ENCODE measurements around the gene VPS41. TPM values are rescaled to one million over a fixed set of nuclear protein-coding genes. Genes with fewer than 3 reads are reported as not detected.
A peak's percentile ranks its signal among the peaks of the same experiment; 100 is the strongest.

VPS41 gene
- total RNA-seq, 6 experiments from 2014 or later, result 58.6 to 75.5 (median 64.4) TPM

- no peak for TF ChIP-seq CTCF (IDR thresholded peaks at IDR 0.05)
- H3K27ac Mint-ChIP-seq, result no peak overlapping the region
- no peak overlapping the region for H3K4me3 Mint-ChIP-seq
These were observed 133.3 kb downstream of the VPS41 start for GRCh38 chr7:38775506-38776175.

GRCh38 chr7:38773430-38773829, 135.6 kb downstream of the VPS41 start:
- H3K4me1 Mint-ChIP-seq (ENCODE audit: low read depth), result peaks cover 17% of the 10 kb centered on the region
- H3K27ac Mint-ChIP-seq, result peak overlapping the region; percentile 64
- H3K9me3 Mint-ChIP-seq, result no peaks in the 10 kb centered on the region
- peaks cover 18% of the 10 kb centered on the region for H3K36me3 Mint-ChIP-seq (ENCODE audit: low read depth)
- H3K27me3 Mint-ChIP-seq (ENCODE audit: insufficient read depth), result no peaks in the 10 kb centered on the region
- H3K4me3 Mint-ChIP-seq, result no peak overlapping the region
- no peak for TF ChIP-seq CTCF (IDR thresholded peaks at IDR 0.05)
- DNase-seq, result peak; percentile 48

More at GRCh38 chr7:38775506-38776175, 133.3 kb downstream of the VPS41 start:
- Mint-ChIP-seq H3K36me3 (ENCODE audit: low read depth) (peaks cover 14% of the 10 kb centered on the region), H3K4me1 (ENCODE audit: low read depth) (peaks cover 17% of the 10 kb centered on the region), H3K9me3 (no peaks in the 10 kb centered on the region), H3K27me3 (ENCODE audit: insufficient read depth) (no peaks in the 10 kb centered on the region)
- no peak for DNase-seq

- Mint-ChIP-seq H3K36me3 (ENCODE audit: low read depth) (no peaks in the 10 kb centered on the region), H3K27me3 (ENCODE audit: insufficient read depth) (no peaks in the 10 kb centered on the region), H3K27ac (no peak overlapping the region), H3K9me3 (no peaks in the 10 kb centered on the region), H3K4me3 (no peak overlapping the region), H3K4me1 (ENCODE audit: low read depth) (peaks cover 9% of the 10 kb centered on the region; the same call in 1 of the 2 replicates)
- DNase-seq, result no peak
- no peak for TF ChIP-seq CTCF (IDR thresholded peaks at IDR 0.05)
These were observed 148.8 kb downstream of the VPS41 start for GRCh38 chr7:38760226-38760625.

- no peak overlapping the region for H3K4me3 Mint-ChIP-seq
- no peak for DNase-seq
- H3K36me3 Mint-ChIP-seq (ENCODE audit: low read depth), result no peaks in the 10 kb centered on the region
- no peaks in the 10 kb centered on the region for H3K27me3 Mint-ChIP-seq (ENCODE audit: insufficient read depth)
- no peak overlapping the region for H3K27ac Mint-ChIP-seq
- no peak for TF ChIP-seq CTCF (IDR thresholded peaks at IDR 0.05)
- peaks cover 9% of the 10 kb centered on the region; the same call in 1 of the 2 replicates for H3K4me1 Mint-ChIP-seq (ENCODE audit: low read depth)
- H3K9me3 Mint-ChIP-seq, result no peaks in the 10 kb centered on the region
These were observed 150.0 kb downstream of the VPS41 start for GRCh38 chr7:38759028-38759427.

GRCh38 chr7:38757931-38758330, 151.1 kb downstream of the VPS41 start:
- Mint-ChIP-seq H3K9me3 (no peaks in the 10 kb centered on the region), H3K27ac (no peak overlapping the region), H3K4me3 (no peak overlapping the region), H3K27me3 (ENCODE audit: insufficient read depth) (no peaks in the 10 kb centered on the region), H3K36me3 (ENCODE audit: low read depth) (no peaks in the 10 kb centered on the region), H3K4me1 (ENCODE audit: low read depth) (peaks cover 9% of the 10 kb centered on the region; the same call in 1 of the 2 replicates)
- DNase-seq, result no peak
- TF ChIP-seq CTCF (IDR thresholded peaks at IDR 0.05), result no peak
